ENCODE data around the gene GLRX3. TPM values are rescaled to one million over a fixed set of nuclear protein-coding genes. Genes with fewer than 3 reads are reported as not detected.

Gene GLRX3
- total and polyA plus RNA-seq, 9 donors: 25.5 to 62.3 (median 46.1) TPM

- Histone ChIP-seq H3K4me1 (ENCODE audit: insufficient read depth) (no peaks in the 10 kb centered on the region), H3K27ac (no peak overlapping the region), H3K9me3 (no peaks in the 10 kb centered on the region), H3K27me3 (no peaks in the 10 kb centered on the region), H3K36me3 (no peaks in the 10 kb centered on the region), H3K4me3 (no peak overlapping the region)
- DNase-seq: no peak
- TF ChIP-seq POLR2A (IDR thresholded peaks at IDR 0.05) (no peak), EP300 (IDR thresholded peaks at IDR 0.05) (no peak), CTCF (IDR thresholded peaks at IDR 0.05) (no peak)
- 91 to 96% (median 93%) methylated on average over 7 of the region's 7 CpGs for WGBS, 3 donors
- intact Hi-C loops (cut with DNase I): no loop called here
Measured at GRCh38 chr10:130214431-130214830, 78.2 kb downstream of the GLRX3 start.

- 77 to 83% (median 82%) methylated on average over 12 to 13 of the region's 13 CpGs for WGBS, 3 donors
- no peak for DNase-seq
- H3K27me3 ChIP-seq: no peaks in the 10 kb centered on the region
- no peaks in the 10 kb centered on the region for H3K4me1 ChIP-seq (ENCODE audit: insufficient read depth)
- H3K27ac ChIP-seq: no peak overlapping the region
- TF ChIP-seq EP300 (IDR thresholded peaks at IDR 0.05) (no peak), CTCF (IDR thresholded peaks at IDR 0.05) (no peak), POLR2A (IDR thresholded peaks at IDR 0.05) (no peak)
- no peak overlapping the region for H3K4me3 ChIP-seq
- H3K9me3 ChIP-seq: no peaks in the 10 kb centered on the region
- intact Hi-C loops (cut with DNase I): no loop called here
- no peaks in the 10 kb centered on the region for H3K36me3 ChIP-seq
Measured at GRCh38 chr10:130215151-130215930, 79.2 kb downstream of the GLRX3 start.

- Histone ChIP-seq H3K27ac (no peak overlapping the region), H3K36me3 (no peaks in the 10 kb centered on the region), H3K4me3 (no peak overlapping the region), H3K4me1 (ENCODE audit: insufficient read depth) (no peaks in the 10 kb centered on the region), H3K27me3 (no peaks in the 10 kb centered on the region), H3K9me3 (no peaks in the 10 kb centered on the region)
- intact Hi-C loops (cut with DNase I): no loop called here
- no peak for DNase-seq
- TF ChIP-seq EP300 (IDR thresholded peaks at IDR 0.05) (no peak), POLR2A (IDR thresholded peaks at IDR 0.05) (no peak), CTCF (IDR thresholded peaks at IDR 0.05) (no peak)
- 65% methylated on average over 8 of the region's 8 CpGs for WGBS, 3 donors
Measured at GRCh38 chr10:130215931-130216231, 79.7 kb downstream of the GLRX3 start.

- no peak for DNase-seq
Measured at GRCh38 chr10:130218181-130218641, 82.0 kb downstream of the GLRX3 start.

More at GRCh38 chr10:130218181-130218641, 82.0 kb downstream of the GLRX3 start:
- Histone ChIP-seq H3K27ac (no peak overlapping the region), H3K4me3 (no peak overlapping the region), H3K36me3 (no peaks in the 10 kb centered on the region), H3K4me1 (ENCODE audit: insufficient read depth) (no peaks in the 10 kb centered on the region), H3K9me3 (no peaks in the 10 kb centered on the region), H3K27me3 (no peaks in the 10 kb centered on the region)
- TF ChIP-seq EP300 (IDR thresholded peaks at IDR 0.05): no peak
- no peak for TF ChIP-seq POLR2A (IDR thresholded peaks at IDR 0.05)
- TF ChIP-seq CTCF (IDR thresholded peaks at IDR 0.05): no peak
- 72 to 83% (median 73%) methylated on average over 12 of the region's 12 CpGs for WGBS, 3 donors
- intact Hi-C loops (cut with DNase I): no loop called here
